Activated CD4-positive, alpha-beta T cell treated with anti-CD3 and anti-CD28 coated beads, Interleukin-2, Interleukin-4, amounts not matched to agents 100 ng/mL and 50 ng/mL, durations not matched to agents 16 hours and 8 hours (primary cell): ENCODE results near the gene UEVLD.
"Not testable (repeated sequence)": the region's sequence is repeated elsewhere in the genome, so short reads cannot be mapped to it uniquely, and the experiment has no call there.

ENCODE experiments used
- DNase-seq: peaks from one replicate; pipeline ENCODE4 v3.0.0-alpha.2; 2020; ENCODE audit warnings: low spot score

The UEVLD gene

DNA sequence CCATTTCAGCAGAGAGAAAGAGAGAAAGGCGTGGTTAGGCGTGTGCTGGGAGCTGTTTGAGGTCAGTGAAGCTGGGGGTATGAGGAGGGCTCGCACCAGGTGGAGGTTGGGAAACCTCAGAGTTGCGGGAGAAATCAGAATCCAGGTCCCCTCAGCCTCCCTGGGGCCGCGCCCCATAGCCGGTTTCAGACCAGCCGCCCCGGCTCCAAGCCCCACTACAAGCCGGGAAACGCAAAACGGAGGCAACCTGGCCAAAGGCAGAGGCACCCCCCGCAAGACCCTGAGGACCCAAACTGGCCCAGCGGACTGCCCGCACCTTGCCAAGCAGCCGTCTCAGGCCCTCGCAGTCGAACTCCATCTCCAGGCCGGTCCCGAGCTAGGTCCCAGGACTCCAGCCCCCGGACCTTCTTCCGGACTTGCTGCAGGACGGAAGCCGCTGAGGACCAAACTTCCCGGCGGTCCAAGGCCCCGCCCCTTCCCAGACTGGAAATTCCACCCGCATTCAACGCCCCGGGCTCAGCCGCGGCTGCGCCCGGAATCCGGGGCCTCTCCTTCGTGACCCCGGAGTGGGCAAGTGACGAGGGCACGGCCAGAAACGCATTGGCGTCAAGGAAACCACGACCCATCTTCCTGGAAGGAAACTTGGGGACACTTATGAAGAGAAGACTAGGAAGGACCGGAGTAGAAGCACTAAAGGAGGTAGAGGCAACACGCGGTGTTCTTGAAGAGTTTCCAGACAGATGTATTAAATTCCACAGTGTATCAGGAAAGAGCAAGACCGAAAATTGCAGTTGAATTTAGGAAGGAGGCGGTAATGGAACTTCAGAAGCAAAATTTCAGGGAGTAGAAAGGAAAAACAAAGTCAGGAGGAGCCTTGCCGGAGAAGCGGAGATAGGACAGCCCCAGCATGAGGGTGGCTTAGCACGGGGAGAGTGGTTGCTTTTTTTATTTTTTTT is at the start of gene UEVLD:
UEVLD (minus strand) TSS at position 438 of the 956 bp plus-strand sequence; CDS start at position 358, 80 bp downstream.
- DNase-seq: peak; percentile 63

DNA sequence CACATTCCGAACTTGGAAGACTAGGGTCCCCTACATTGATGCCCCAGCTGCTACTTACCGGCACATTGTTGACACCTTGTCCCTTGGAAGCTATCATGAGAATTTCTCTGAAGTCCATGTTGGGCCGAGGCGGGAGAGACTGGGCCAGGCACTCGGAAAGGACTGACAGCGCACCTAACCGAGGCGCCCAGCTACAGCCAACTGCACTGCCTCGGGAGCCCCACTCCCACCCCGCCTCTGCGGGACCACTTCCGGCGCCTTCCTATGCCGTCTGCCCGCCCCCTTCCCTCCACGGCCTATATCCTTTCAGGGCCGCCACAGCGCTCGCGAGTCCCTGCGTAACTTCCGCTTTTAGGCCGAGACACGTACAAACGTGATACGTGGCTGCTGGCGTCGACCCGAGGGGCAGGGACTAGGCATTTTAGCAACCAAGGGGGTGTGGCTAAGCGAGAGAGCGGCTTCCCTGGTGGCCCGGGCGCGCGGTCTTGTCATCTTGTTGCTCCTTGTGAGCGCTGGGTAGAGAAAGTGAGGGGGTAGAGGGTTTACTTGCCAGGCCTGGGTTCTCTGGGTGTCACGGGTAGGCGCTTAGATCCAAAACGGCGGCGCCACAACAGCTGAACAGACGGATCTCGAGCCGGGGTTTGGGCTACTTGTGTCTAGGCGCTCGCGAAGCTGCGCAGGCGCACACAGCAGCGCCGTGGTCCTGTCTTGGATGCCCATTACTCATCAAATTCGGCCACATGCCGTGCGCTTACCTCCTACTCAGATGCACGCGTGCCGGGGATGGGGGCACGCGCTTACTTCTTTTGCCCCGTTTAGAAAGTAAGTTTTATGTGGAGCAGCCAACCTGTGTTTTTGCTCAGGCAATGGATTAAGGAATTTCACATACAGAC is 45.9 kb upstream of the UEVLD start, which contains the start of gene SPTY2D1:
SPTY2D1 (minus strand) TSS at position 203 of the 893 bp plus-strand sequence; CDS start at position 118, 85 bp downstream.
- peak; percentile 99 for DNase-seq

DNA sequence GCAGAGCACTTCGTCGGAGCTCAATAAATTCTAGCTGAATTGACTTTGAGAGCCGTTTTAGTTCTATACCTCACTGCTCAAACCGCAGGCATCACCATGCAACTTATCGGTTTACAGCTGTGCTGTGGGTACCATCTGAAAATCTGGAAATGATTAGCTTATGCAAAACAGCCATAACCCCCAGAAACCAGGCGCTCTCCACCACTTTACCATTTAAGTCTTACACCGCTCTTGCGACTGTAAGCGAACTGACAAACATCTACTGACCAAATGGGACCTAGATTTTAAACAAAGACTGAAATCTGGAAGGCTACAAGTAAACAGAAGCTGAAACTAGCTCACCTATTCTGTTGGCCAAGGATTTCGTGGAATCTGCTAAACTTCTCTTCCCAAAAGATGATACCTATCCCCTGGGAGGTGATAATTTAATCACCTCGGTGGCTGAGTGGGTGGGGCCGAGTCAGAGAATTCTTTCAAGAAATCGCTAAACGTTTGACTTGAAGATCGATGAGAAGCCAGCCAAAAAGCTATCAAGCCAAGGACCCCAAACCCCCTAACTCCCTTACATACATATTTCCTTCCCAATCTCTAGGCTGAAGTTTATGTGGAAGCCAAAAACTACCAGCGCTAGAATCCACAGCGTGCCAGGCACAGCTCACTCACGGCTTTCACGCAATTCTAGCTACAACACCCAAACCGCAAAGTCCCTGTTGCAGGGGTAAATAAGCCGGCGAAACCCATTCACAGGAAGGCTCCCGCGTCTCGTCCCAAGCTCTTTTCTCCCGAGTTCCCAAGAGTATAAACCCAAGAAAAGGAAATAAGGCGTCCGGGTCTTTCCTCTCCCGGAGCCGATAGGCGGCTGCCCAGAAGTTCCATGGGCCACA is 45.0 kb upstream of the UEVLD start:
- peak; percentile 76 for DNase-seq

DNA sequence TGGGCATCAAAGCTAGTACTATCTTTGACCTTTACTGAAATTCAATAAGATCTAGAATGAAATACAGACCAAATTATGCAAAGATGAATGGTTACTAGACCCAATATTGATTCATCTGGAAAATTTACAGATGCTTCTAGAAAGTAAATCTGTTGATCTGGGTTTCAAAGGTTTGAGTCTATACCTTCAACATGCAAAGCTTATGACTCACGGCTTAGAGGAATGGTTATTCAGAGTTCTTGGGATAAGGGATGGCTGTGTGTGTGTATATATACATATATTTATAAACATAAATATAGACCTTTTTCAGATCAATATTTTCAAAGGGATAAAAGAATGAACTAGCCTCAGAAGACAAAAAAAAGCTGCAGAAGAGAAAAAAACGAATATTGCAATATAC is 44.3 kb upstream of the UEVLD start:
- DNase-seq: no peak

DNA sequence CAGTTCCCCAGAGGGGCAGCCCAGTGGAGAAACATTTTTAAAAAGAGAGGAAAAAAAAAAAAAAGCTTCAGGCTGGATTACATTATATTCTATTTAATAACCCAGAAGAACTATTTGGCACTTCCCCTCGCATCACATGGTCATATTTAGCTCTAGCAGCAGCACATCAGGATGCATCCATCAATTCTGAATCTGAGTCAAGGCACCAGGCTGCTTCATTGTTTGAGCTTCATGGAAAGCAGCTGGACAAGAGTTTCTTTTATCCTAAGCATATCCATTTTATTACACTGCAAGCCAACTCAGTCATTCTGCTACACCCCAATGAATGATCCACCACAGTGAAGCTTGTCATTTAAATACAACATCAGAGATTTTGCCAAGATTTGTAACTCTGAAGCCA is 35.6 kb upstream of the UEVLD start:
- DNase-seq: no peak

DNA sequence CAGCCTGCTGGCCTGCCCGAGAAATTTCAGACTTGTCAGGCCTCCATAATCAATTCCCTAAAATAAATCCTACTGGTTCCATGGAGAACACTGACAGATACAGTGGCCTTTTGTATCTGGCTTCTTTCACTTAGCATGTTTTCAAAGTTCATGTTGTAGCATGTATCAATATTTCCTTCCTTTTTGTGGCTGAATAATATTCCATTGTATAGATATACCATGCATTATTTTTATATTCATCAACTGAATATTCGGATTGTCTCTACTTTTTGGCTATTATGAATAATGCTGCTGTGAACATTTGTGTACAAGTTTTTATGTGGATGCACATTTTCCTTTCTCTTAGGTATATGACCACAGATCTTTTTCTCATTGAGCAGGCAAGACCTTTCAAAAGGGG is 35.2 kb upstream of the UEVLD start:
- no peak for DNase-seq

DNA sequence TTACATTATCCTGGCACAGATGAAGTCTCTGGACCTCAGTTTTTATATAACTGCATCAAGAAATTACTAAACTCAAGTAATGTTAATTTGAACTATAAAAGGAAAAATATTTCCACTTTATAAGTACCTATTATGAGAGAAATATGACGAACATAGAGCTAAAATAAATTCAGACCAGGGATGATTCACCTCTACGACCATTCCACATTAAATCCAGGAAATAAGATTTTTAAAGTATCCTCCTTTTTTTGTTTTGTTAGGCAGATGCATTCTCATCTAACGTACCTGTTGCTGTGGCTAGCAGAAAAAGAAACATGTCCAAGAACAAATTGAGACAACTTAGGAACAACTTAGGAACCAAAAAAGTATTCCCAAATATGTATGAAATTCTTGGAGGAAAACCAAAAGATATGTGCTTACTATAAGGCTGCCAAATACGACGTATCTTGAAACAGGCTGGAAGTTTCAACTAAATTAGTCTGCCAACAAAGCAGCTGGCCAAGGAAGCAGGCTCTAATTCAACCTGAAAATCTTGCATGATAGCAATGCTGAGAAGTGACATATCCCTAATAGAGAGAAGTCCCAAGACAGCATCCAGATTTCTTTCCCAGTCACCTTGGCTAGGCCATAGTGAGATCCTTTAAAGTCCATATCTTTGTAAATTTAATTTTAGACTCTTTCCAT is 29.9 kb upstream of the UEVLD start:
- no peak for DNase-seq

DNA sequence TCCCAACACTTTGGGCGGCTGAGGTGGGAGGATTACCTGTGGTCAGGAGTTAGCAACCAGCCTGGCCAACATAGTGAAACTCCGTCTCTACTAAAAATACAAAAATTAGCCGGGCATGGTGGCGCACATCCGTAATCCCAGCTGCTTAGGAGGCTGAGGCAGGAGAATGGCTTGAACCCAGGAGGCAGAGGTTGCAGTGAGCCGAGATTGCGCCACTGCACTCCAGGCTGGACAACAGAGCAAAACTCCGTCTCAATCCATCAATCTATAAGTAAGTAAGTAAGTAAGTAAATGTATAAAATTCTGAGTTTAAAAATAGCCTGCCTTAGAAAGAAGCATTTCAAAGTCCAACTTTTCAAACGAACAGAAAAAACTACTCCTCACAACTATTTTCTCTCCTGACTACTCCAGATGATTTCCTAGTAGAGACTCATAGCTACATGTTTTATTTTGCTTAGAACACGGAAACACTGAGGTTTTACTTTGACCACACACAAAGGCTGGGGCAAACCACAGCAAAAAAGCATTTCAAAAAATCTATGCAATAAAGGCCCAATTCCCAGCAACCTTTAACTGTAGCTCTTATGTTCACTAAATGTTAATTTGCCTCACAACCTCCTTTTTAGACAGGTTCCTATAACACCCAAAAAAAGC is 29.3 kb upstream of the UEVLD start:
- peak; percentile 74 for DNase-seq

DNA sequence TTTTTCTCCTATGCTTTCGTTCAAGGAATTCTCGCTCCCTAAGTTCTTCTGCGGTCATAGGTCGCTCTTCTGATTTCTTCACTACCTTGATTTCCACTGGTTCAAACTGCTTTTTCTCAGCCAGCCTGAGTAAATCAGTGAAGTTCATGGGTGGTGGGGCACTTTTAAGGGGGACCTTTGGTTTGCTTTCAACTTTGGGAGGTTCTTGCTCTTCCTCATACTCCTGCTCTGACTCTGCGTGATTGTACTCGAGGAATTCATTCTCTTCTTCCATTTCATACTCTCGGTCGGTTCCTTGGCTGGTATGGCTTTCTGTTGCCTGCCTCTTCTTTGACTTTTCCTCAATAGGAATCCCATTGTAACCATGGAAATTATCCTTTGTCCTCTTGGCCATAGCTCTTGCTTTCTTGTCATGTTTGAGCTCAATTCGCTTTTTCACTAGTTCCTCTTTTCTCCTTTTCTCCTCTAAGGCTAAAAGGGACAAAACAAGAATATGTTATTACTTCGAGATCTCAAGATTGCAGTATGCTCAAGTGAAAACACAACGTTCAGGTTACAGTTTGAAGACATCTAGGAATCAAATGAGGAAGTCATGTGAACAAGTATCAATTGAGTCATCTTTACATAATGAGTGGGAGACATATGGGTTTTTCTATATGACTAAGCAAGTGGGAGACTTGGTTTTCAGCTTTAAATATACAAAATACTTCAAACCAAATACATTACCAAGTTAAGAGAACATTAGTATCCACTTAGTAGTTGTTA is 27.3 kb upstream of the UEVLD start:
- peak; percentile 79 for DNase-seq

DNA sequence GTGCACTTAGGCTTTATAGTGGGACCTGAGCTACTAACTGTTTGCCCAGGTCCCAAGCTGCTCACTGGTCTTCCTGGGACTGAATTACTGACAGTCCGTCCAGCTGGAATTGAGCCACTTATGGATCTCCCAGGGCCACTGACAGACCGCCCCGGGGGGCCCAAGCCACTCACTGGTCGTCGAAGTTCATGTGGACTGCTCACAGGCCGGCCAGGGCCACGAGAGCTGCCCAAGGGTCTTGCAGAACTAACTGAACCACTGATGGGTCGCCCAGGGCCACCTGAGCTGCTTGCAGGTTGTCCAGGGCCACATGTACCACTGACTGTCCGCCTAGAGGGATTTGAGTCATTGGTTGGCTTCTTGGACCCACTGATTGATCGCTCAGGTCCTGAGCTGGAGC is 26.1 kb upstream of the UEVLD start:
- no peak for DNase-seq

DNA sequence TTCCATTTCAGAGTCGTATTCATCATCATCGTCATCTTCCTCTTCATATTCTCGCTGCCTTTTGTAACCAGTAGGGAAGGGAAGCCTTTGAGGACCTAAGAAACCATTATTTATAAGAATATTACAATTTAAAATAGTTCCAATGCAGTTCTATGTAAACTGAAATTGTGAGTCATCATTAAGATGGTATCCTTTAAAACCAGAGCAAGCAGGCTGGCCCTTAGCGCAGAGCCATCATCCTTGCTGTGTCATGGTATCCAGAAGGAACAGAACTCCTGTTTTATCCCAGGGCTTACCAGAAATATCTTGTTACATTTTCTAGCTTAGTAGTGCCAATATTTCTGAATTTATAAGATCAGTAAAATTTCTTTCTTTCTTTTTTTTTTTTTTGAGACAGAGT is 23.9 kb upstream of the UEVLD start:
- no peak for DNase-seq

DNA sequence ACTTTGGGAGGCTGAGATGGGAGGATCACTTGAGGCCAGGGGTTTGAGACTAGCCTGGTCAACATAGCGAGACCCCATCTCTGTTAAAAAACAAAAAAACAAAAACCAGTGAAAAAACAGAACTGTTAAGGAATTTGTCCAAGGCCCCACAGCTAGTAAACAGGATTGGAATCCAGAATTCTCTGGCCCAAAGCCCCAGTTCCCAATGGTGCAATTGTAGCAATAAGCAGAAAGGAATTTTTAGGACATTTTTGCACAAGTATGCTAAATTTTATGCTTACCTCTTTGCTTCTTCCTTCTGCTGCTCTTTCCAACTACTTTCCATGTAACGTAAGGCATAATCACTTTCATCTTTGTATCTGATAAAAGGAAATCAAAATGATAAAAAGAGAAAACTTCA is 22.7 kb upstream of the UEVLD start:
- DNase-seq: no peak

DNA sequence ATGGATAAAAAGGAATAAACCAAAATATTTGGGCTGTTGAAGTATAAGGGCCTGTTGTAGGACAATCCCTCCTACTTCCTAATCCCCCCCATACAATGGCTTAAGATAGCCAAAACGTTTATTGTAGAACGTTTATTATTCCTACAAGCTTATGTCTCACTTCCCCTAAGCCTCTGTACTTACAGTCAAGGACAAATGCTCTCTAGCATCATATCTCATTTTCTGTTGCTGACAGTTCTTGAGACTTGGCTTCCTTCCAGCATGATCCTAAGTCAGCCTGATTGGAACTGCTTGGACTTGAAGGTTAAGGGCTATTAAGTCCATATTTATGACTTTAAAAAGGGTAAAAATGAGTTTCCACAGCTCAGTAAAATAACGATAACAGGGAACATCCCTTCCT is 19.8 kb upstream of the UEVLD start:
- no peak for DNase-seq

DNA sequence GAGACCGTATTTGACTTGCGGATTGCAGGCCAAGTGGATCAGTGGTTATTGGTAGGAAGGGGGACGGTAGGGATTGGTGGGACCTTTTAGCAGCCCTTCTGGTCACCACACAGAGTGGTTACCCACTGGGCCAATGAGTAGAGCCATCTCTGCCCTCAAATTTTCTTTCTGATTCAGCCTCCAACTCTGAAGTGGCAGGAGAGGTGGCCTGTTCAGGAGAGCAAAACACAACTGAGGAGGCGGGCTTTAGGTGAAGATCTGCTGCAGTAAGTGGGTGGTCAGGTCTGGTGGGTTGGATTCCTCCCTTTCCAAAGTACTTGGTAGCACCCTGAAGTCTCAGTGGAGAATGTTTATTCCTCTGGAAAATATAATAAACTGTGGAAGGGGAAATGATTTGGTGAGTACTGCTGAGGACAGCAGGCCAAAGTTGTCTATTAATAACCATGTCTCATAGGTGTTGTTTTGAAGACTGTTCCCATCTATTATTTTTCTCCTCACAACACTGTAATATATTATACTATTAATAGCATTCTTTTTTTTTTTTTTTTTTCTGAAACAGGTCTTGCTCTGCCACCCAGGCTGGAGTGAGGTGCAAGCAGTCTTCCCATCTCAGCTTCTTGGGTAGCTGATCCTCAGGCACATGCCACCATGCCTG is 12.5 kb upstream of the UEVLD start:
- DNase-seq: no peak

DNA sequence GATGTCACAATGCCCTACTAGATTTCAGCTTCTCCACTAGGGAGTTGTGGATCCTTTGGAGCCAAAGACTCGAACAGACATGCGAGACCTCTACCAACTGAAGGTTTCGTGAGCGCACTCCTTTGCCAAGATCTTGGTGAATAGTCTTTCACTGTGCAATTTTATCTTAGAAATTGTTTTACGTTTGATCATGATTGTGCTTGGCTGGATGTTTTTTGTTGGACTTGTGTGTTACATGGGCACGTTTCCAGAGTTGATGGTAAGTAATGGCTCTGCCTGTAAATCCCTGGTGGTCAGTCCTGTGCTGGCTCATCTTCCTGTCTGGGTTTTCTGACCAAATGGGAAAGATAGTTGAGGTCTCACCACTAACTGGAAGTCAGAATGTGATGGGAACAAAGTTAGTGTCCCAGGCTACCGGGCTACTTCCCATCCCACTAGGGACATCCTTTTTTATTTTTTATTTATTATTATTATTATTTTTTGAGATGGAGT is 11.3 kb upstream of the UEVLD start, which contains the start of gene MISFA:
MISFA (plus strand) TSS at position 51 of the 492 bp plus-strand sequence; CDS start at position 191, 140 bp downstream.
- DNase-seq: no peak

DNA sequence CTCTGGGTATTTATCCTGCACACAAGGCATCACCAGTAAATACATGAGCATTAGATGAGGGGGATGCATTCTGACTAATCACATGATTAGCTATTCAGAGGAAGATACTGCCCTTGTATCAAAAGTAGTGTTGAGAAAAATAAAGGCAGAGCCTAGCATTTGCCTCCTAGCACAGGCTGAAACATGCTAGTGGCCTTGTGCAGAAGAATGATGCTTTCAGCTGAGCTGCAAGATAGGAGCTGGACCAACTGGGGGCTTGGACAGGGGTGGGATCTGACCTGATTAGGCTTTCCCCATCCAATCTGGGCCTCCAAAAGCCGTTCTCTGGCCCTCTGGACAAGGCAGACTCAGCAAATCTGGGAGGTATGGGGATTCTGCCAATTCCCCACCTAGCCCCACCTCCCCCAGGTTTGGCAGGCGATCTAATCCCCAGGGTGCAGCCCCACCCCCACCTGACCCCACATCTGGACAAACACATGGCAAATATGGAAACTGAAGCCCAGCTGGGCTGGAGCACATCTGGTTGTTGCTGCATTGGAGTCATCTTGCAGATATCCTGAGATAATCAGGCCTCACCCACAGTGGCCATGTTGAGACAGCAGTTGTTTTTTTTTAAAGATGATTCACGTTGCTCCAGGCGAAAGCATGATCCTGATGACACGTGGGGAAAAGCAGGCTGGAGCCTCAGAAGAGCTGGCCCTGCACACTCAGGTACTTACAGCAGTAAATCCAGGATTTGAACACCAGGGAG is 6.6 kb upstream of the UEVLD start:
- DNase-seq: no peak

DNA sequence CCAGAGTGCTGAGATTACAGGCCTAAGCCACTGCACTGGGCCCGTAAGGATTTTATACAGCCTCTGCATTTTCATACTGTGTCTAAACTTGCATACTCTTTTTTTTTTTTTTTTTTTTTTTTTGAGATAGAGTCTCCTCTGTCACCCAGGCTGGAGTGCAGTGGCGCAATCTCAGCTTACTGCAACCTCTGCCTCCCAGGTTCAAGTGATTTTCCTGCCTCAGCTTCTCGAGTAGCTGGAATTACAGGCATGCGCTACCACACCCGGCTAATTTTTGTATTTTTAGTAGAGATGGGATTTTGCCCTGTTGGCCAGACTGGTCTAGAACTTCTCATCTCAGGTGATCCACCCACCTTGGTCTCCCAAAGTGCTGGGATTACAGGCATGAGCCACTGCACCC is 5.6 kb upstream of the UEVLD start:
- DNase-seq: not testable (repeated sequence)

DNA sequence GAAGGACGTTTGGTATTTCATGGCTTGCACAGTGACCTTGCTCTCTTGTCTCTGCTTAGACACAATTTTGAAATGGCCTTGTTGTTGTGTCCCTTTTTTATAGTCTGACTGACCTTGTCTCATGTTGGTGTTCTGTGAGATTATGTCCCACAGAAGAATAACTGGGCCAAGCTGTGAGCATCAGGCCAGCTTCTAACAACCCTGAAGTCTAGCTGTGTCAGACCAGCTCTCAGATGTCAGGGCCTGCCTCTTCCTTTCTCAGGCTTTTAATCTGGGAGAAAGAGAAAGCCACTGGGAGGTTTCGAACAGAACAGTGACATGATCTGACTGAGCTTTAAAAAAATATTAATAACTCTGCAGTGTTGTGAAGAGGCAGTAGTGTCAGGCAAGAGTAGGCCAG is 2.0 kb upstream of the UEVLD start:
- DNase-seq: no peak
